ENCODE measurements around the gene DAD1. TPM values are rescaled to one million over a fixed set of nuclear protein-coding genes. Genes with fewer than 3 reads are reported as not detected.

Gene DAD1
- total RNA-seq, 2 donors from 2014 or later: 109 to 236 TPM

GRCh38 chr14:22540811-22541360 lies 48.1 kb downstream of the DAD1 start:
- H3K27me3 ChIP-seq (replicated peaks; ENCODE audit: insufficient read depth): no peaks in the 10 kb centered on the region
- ATAC-seq (ENCODE audit: insufficient number of reproducible peaks, low FRiP score, low read depth) (no peak), DNase-seq (ENCODE audit: low spot score) (no peak)
- H3K9me3 ChIP-seq: no peaks in the 10 kb centered on the region
- peaks cover 11 to 25% of the 10 kb centered on the region in 2 donors for H3K4me1 ChIP-seq (ENCODE audit: control insufficient read depth in 1 of 2, low read depth in 2 of 2)
- no peak overlapping the region for H3K4me3 ChIP-seq
- no peaks in the 10 kb centered on the region for H3K36me3 ChIP-seq
- no peak for TF ChIP-seq CTCF (IDR thresholded peaks at IDR 0.05)
- no peak overlapping the region for H3K27ac ChIP-seq

GRCh38 chr14:22540293-22540692 lies 48.7 kb downstream of the DAD1 start:
- Histone ChIP-seq H3K36me3 (no peaks in the 10 kb centered on the region), H3K9me3 (no peaks in the 10 kb centered on the region), H3K4me3 (no peak overlapping the region), H3K27me3 (replicated peaks; ENCODE audit: insufficient read depth) (no peaks in the 10 kb centered on the region), H3K27ac (no peak overlapping the region), H3K4me1 (ENCODE audit: control insufficient read depth in 1 of 2, low read depth in 2 of 2) (peaks cover 11 to 23% of the 10 kb centered on the region in 2 donors)
- ATAC-seq (ENCODE audit: insufficient number of reproducible peaks, low FRiP score, low read depth) (no peak), DNase-seq (ENCODE audit: low spot score) (no peak)
- TF ChIP-seq CTCF (IDR thresholded peaks at IDR 0.05): no peak

- ATAC-seq (ENCODE audit: insufficient number of reproducible peaks, low FRiP score, low read depth) (no peak), DNase-seq (ENCODE audit: low spot score) (no peak)
- H3K27ac ChIP-seq: no peak overlapping the region
- no peaks in the 10 kb centered on the region for H3K9me3 ChIP-seq
- TF ChIP-seq CTCF (IDR thresholded peaks at IDR 0.05): no peak
- peaks cover 11 to 23% of the 10 kb centered on the region in 2 donors for H3K4me1 ChIP-seq (ENCODE audit: control insufficient read depth in 1 of 2, low read depth in 2 of 2)
- no peaks in the 10 kb centered on the region for H3K27me3 ChIP-seq (replicated peaks; ENCODE audit: insufficient read depth)
- no peaks in the 10 kb centered on the region for H3K36me3 ChIP-seq
- no peak overlapping the region for H3K4me3 ChIP-seq
Measured at GRCh38 chr14:22539831-22540230, 49.2 kb downstream of the DAD1 start.

GRCh38 chr14:22538671-22539228 lies 50.3 kb downstream of the DAD1 start:
- H3K27me3 ChIP-seq (replicated peaks; ENCODE audit: insufficient read depth): no peaks in the 10 kb centered on the region
- peaks cover 11 to 23% of the 10 kb centered on the region in 2 donors for H3K4me1 ChIP-seq (ENCODE audit: control insufficient read depth in 1 of 2, low read depth in 2 of 2)
- H3K9me3 ChIP-seq: no peaks in the 10 kb centered on the region
- H3K4me3 ChIP-seq: no peak overlapping the region
- ATAC-seq (ENCODE audit: insufficient number of reproducible peaks, low FRiP score, low read depth) (no peak), DNase-seq (ENCODE audit: low spot score) (no peak)
- no peaks in the 10 kb centered on the region for H3K36me3 ChIP-seq
- no peak for TF ChIP-seq CTCF (IDR thresholded peaks at IDR 0.05)
- peak overlapping the region in 1 of 2 donors; percentile 7 for H3K27ac ChIP-seq

- Histone ChIP-seq H3K9me3 (no peaks in the 10 kb centered on the region), H3K4me3 (no peak overlapping the region), H3K27me3 (replicated peaks; ENCODE audit: insufficient read depth) (no peaks in the 10 kb centered on the region), H3K27ac (peak overlapping the region in 1 of 2 donors; percentile 18), H3K36me3 (no peaks in the 10 kb centered on the region), H3K4me1 (ENCODE audit: control insufficient read depth in 1 of 2, low read depth in 2 of 2) (peaks cover 14 to 29% of the 10 kb centered on the region in 2 donors)
- DNase-seq (ENCODE audit: low spot score): no peak
- no peak for TF ChIP-seq CTCF (IDR thresholded peaks at IDR 0.05)
- ATAC-seq (ENCODE audit: insufficient number of reproducible peaks, low FRiP score, low read depth): no peak
Measured at GRCh38 chr14:22537436-22538310, 51.4 kb downstream of the DAD1 start.

Measured in thoracic aorta (tissue), 2 donors.